CD4-positive, alpha-beta T cell treated with Interleukin-1 beta for 1 hour (primary cell): ENCODE results near the gene KAT6B.
"Not testable (repeated sequence)": the region's sequence is repeated elsewhere in the genome, so short reads cannot be mapped to it uniquely, and the experiment has no call there.

Experiments
- DNase-seq, 2 donors: peaks; one replicate each; pipeline ENCODE4 v3.0.0-alpha.2; 2020 to 2022

KAT6B gene

DNA sequence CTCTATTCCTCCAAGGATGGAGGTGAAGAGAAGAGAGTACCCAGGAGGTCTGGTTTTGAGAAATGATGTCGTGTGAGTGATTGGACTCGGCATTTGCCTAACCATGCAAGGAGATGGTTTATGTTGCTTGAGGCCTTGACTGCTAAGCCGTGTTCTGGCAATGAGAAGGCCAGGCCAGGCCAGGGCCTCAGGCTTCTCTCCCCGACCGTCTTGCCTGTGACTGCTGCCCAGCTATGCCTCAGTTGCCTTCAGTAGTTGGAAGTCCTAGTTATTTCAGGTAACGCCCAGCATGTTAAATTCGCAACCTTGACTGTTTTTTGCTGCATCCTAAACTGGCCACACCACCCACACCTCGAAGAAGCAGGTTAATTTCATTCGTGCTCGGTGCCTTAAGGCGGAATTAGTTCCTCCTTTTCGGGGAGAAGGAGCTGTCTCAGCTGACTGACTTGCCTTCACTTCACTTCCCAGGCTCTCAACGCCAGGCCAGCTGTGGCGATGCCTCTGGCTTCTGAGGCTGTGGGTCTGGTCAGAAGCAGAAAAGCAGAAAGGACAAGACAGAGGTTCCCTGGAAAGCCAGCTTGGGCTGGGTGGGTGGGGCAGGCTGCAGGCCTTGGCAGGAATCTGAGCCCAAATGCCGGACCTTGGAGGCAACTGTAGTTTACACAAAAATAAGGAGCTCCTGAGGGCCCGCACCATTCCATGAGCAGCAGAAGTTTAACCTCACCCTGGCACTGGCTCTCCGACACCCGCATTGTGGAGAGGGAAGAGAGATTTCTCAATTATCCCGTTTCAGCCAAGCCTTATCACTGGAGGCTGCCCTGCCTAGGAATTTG lies 223.1 kb downstream of the KAT6B start:
- DNase-seq = no peak

DNA sequence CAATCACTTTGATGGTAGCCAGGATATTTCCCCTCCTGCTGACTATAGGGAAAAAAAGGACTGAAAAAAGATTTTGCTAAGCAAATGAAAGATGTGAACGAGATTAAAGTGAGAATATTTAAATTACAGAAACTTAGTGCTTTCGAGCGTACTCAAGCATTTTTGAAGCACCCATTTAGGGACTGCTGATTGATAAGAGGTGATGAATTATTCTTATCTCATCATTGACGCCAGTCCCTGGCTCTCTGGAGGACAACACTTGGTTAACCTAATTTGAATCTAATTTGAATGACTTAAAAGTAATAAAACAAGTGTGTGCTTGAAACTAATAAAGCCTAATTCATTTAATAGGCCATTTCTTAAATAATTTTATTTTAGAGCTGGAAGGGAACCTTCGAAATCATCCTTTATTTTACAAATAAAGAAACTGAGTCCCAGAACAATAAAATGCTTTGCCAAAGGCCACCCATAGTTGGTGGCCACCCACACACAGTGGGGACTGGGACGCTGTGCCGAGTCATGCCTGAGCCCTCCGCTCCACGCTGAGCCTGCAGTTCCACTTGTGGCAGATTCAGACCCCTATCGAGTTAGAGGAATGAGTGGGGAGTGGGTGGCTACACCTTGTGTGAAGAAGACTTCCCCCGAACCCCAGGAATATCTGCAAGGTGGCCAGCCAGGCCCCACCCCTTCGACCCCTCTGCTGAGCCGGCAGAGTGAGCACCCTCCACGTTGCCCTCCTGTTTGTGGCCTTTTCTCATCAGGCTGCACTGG lies 223.9 kb downstream of the KAT6B start:
- DNase-seq = no peak

DNA sequence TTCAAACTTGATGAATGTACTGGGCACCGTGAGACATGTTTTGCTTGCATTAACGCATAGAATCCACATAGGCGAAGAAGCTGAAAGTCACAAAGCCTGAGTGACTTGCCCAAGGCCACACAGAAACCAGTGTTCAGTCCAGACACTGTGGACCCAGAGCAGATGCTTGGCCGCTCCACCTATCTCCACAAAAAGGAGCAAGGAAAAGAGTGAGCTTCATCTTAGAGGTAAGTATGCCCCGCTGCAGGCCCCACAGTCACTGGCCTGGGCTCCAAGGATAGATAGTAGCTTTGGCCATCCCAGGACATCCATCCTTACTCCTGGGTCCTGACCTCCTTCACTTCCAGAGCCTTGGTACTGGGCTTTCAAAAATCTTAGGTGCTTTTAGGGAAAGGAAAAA lies 224.9 kb downstream of the KAT6B start:
- DNase-seq = no peak

DNA sequence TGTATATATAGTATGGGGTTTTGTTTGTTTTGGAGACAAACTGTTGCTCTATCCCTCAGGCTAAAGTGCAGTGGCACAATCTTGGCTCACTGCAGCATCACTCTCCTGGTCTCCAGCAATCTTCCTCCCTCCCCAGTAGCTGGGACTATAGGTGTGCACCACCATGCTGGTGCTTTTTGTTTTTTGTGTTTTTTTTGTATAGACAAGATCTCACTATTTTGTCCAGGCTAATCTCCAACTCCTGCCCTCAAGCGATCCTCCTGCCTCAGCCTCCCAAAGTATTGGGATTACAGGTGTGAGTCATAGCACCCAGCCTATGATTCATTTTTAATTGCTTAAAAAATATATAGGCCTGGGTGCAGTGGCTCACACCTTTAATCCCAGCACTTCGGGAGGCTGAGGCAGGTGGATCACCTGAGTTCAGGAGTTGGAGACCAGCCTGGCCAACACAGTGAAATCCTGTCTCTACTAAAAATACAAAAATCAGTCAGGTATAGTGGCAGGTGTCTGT lies 229.6 kb downstream of the KAT6B start:
- not testable (repeated sequence) for DNase-seq

DNA sequence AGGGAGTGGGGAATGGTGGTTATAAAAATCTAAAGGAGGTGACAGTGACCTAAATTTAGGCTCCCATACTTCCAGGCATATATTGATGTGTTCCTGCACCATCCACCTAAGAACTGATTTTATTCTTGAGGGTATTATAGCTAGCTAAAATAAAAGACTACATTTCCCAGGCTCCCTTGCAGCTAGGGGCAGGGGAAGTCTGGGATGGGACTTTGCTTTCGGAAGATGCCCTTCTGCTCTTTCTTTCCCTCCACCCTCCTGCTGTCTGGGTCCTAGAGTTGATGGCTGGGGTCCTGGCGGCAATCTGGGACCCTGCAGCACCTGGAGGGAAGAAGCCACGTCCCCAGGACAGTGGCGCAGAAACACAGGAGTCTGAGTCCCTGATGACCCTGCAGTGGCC lies 231.3 kb downstream of the KAT6B start:
- no peak for DNase-seq

DNA sequence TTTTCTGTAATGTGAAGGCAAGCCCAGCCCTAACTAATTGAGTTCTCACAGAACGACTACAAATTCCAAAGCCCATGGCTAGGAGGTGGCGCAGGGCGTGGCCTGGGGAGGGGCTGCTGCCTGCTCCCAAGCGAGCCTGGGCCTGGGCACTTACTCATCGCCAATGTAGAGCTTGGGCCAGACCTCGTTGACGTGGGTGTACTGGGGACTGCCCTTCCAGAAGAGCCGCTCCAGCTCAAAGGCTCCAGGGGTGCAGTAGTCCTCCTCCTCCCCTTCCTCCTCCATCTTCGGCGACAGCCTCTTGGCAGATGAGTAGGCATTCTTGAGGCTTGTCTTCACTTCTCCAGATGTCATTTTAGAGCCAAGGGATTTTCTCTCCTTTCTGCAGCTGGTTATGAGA lies 231.8 kb downstream of the KAT6B start:
- DNase-seq = no peak

DNA sequence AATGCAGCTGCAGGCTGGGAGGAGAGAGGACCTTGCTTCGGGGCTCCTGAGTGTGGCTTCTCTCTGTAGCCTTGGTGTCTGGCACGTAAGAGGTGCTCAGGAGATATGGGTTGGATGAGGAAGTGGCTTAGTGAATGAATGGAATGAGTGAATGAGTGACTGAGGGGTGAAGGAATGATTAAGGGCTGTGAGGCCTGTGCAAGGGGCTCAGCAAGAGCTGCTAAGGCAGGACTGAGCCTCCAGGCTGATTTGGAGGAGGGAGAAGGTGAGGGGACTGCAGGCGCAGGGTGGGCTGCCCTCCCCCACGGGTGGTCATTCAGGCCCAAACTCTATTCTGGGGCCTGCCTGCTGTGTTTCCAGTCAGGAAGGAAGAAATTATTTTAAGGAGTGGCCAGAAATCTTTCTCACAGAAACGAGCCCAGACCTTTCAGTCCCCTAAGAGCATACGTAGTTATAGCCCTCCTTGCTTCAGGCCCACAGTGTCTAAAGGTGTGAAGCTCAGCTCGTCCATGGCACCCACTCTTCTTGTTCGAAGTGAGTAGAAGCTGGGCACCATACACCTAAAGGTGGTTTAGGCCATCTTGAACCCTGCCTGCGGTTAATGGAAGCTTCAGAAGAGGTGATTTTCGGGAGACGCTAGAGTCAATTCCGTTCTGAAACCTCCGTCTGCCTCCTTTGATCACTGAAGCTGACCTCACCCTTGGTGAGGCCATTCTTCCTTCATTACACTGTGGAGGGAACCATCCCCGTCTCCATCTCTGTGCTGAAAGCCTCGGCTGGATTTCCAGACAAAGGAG lies 235.5 kb downstream of the KAT6B start:
- no peak for DNase-seq

DNA sequence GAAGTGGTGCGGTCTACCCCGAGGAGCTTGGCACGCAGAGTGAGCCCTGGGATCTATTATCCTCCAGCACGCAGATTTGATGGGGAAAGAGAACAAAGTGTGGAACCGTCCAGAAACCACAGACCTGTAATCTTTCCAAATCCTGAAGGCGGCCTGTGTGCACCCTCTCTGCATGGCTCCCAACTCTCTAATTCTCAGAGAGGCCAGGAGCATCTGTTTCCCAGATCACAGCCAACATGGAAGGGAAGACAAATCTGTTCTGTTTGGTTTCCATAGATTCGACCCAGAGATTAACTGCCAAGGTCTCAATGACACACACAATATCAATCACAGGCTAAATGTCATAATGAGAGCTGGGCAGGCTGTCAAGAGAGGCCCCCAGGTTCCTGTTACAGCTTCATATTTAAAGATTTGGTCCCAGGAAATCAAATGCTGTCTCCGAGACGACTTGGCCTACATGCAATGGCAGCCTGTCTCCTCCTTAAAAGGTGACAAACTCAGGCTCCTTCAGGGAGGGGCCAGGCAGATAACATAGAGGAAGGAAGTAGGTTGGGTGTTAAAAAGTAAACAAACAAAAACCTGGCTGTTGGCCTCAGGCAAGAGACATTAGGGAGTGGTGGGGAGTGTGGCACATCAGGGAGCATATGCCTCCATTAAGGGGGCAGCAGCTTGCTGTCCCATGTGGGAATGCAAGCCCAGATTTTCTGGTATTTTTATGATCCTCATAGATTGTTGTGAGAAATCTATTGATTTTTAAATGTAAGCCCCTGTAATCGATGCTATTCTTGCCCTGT lies 236.3 kb downstream of the KAT6B start:
- DNase-seq = no peak

DNA sequence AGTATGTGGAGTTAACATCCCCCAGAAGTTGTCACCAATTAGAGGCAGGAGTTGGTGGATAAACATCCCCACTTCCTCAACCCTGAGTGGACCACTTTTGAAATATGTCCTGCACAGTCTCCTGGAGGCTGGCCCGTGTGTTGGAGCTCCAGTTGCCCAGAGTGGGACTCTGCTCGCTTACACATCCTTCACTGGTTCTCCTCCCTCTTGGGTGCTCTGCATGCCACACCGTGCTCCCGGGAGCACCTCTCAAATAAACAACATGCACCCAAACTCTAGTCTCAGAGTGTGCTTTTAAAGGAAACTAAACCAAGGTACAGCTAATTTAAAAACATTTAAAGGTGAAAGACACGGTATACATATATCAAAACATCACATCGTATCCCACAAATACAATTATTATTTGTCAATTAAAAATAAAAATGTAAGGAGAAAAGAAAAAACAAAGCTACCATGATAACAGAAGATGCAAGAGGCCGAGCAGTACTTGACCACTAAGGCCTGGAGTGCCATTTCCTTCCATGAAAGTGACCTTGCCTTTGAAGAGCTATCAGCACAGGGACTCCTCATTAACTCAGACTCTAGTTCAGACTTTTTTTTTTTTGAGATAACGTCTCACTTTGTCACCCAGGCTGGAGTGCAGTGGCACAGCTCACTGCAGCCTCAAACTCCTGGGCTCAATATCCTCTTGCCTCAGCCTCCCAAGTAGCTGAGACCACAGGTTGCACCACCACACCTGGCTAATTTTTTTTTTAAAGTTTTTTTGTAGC lies 237.2 kb downstream of the KAT6B start:
- no peak for DNase-seq

DNA sequence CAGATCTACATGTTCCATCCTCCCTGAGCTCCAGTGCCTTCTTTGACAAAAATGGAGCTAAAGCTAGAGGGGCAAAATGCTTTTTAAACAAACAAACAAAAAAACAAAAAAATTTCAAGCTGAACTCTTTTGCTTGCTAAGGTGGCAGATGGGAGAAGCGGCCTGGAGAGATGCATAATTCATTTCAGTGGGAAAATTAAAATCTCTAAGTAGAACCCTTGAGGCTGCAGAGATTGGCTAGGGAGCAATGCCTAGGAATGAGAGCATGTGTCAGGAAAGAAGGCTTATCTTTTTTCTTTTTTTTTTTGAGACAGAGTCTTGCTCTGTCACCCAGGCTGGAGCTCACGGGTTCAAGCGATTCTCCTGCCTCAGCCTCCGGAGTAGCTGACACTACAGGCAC lies 238.7 kb downstream of the KAT6B start:
- no peak for DNase-seq

DNA sequence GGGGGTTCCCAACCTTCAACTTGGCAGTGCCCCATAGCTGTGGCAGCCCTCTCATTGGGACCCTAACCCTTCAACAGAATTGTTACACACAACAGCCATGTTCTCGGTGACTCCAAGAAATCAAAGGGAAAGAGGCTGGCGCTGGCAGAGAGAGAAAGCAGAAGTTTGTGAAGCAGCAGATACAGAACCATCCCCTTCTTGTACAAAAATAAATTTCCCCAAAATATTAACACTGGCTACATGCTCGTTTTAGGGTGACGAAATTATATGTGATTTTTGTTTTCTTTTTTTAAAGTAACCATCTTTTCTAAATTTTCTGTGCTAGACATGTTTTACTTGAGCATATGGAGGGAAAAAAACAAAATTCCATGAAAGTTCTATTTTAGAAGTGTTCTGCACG lies 239.9 kb downstream of the KAT6B start:
- no peak for DNase-seq

DNA sequence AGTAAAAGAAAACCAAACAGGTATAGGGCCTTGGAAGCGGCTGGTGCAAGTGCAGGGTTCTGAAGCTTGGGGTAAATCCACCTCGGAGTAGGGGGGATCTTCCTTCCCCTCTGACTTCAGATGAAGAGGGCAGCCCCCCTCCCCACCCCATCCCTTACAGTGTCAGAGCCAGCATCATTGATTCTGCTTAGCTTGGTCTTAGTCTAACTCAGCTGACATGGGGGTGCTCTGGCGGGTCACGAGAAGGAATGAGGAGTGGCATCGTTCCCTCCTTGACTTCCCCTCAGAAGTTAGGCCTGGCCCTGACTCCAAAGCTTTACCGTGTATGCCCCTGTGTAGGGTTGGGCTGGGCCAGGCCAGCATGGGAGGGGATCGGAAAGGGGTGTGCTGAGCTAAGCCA lies 240.9 kb downstream of the KAT6B start:
- no peak for DNase-seq

DNA sequence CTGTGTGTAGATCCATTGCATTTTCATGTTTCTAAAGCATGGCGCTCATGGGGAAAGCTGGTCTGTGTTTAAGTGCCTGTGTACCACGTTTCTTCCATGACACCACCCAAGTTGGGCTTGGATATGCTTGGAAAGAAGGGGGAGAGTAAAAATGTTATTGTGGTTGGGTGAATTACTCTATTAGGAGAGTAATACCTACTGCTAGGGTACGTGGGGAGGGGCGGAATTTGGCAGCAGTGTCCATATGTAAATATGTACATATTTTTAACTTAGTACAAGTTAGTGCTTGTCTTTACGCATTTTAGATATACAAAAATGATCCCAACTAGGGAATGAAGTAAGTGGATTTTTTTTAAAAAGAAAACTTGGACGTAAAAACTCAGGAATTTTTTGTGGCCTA lies 242.1 kb downstream of the KAT6B start:
- DNase-seq = no peak

DNA sequence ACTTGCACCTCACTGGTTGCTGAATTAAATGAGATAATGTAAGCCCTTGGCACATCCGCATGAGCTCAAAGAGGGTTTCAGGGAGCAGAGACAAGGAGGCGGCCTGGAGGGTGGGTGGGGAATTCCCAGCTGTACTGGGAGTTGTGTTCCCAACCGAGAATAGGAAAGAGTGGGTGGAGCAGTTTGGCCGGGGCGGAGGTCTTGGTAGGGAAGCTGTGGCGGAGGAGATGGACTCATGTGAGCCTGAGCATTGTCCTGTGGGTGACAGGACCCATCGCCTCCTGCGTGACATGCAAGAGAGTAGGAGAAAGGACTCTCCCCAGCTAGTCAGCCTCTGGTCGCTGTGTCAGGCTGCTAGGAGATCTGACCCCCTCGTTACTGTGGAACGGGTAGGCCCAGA lies 244.1 kb downstream of the KAT6B start:
- no peak for DNase-seq

DNA sequence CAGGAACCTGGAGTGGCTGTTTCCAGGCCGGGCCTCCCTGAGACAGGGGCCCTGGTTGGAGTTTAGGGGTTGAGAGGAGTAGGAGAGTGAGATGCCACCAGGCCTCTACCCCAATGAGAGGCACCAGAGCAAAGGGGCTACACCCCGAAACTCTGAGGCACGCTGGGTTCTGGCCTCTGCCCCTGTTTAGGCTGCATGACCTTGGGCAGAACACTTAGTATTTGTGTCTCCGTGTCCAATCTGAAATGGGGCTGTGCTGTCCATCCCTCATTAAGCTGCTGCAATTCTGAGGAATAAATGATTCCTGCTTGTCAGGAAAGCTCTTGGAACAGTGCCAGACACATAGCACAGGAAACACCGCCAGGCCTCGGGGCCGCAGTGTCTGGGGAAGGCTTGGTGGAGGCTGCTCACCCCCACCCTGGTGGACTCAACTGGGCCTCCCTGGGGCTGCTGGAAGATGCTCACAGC lies 244.6 kb downstream of the KAT6B start:
- no peak for DNase-seq

DNA sequence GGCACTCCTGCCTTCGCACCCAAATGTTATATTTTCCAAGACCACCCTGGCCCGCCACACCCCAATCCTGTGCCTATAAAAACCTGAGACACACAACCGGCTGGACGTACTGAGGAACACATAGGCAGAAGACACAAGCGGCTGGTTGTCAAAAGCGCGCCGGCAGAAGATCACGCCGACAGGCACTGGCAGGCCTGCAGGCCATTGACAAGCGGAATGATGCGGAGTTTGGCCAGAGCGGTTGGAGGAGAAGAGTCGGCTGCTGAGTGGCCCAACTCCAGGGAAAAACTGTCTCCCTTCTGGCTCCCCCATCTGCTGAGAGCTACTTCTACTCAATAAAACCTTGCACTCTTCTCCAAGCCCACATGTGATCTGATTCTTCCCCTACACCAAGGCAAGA lies 245.4 kb downstream of the KAT6B start:
- no peak for DNase-seq

DNA sequence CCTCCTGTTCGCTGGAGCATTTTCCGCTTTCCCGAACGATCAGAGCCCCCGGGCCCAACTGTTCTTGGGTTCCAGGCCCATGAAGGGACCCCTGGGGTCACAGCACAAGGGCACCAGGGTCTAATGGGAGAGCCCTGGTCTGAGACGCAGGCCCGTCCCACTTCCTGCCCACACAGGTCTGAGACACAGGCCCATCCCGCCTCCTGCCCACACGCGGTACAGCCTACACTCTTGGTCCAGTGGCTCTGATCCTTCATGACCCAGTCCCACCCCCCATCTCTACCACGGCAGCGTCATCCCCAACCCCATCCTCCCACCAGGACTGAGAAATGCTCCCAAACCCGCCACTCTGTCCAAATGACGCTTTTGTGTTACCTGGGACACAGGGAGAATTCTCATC lies 246.3 kb downstream of the KAT6B start:
- DNase-seq = no peak

DNA sequence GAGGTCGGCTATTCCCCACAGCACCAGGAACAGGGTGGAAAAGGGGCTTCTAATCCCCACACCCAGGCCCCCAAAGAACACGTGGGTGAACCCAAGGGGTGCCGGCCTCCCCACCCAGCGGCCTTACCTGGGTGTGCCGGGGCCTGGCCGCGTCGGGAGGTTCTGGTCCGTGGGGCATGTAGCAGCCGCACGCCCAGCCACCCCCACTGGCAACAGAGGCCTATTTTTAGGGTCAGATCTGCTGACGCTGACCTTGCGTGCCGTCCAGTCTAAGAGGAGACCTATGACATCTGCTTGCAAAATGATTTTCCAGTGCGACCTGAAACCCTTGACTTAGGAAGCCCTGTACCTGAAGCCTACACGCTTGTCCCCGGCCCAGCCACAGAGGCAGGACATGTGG lies 247.0 kb downstream of the KAT6B start:
- no peak for DNase-seq

DNA sequence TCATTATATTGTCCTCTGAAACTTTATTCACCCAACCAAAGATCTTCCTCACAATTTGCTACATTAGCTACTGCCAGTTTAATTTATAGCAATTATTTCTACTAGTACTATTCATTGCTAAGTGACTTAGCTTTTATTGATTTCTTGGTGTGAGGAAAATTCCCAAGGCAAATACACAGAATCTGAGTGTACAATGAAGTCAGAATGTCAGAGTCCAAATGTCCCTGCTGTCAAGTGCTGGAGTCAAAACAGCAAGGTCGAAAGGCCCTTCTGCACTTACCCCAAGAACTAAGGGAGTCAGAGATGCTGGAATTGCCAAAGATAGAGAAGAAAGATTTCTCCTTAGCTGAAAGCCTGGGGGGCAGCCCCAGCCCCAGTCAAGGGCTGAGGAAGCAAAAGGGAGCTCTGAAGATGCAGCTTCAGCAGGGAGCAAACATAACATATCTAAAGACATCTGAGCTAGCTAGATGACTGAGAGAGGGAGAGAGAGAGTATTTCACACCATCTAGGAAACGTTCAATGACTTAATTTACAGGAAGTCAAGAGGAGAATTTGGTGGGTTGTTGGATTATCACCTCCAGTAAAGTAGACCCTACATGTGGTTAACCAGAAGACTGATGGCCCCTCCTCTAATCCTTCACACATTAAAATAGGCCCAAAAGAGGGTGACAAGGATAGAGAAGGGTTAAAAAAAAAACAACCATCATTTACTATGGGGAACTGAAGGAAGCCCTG lies 248.5 kb downstream of the KAT6B start:
- no peak for DNase-seq

DNA sequence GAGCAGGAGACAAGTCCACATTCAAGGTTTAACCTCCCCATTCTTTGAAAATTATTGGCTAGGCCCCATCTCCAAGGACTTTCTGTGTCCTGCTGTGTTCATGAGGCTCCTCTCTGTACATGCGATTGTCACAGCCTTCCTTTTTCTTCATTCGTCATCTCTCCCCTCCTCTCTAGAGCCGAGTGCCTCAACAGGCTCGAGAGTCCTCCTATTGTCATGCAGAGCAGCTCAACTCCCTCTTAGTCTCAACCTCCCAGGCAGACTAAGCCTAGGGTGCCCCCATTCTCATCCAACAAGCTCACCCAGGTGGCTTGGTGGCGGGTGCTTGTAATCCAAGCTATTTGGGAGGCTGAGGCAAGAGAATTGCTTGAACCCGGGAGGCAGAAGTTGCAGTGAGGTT lies 249.9 kb downstream of the KAT6B start:
- no peak for DNase-seq
